ENCODE measurements around the gene TPK1. TPM values are rescaled to one million over a fixed set of nuclear protein-coding genes. Genes with fewer than 3 reads are reported as not detected.

Gene TPK1
- total and polyA plus RNA-seq, 12 donors, result 2.9 to 10.8 (median 6.4) TPM

DNA sequence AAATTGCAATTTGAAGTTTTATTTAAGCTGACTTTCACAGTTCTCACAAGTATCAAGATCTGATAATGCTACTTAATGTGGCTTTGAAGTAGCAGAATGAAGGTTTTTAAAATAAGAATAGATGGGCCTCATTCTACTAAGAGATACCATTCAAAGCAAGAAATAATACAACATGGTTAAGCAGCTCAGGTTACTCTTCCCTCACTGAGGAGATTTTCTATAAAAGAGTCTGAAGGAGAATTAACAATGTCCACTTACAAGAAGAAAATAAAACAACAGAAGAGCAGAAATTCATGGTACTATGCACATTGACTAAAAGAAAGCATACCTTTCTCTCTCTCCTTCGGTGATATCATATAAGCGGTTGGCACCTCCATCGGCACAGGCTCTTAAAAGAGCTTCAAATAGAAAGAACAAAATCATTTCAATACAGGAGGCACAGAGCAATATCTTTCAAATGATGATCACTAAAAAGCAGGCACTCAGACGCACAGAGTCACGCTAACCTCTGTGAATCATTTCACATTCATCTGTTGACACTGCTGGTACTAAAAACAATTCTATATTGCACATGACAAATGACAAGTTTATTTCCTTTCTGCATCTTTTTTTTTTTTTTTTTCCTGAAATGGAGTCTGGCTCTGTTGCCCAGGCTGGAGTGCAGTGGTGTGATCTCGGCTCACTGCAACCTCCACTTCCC is 153.1 kb downstream of the TPK1 start:
- no peak overlapping the region for H3K4me3 ChIP-seq
- no peaks in the 10 kb centered on the region for H3K4me1 ChIP-seq
- intact Hi-C loops (cut with DNase I), result no loop called here
- TF ChIP-seq CTCF (IDR thresholded peaks at IDR 0.05), result no peak
- no peak for DNase-seq
- no peak overlapping the region for H3K27ac ChIP-seq
- H3K9me3 ChIP-seq, result no peaks in the 10 kb centered on the region
- ATAC-seq, result no peak
- H3K27me3 ChIP-seq, result no peaks in the 10 kb centered on the region
- no peaks in the 10 kb centered on the region for H3K36me3 ChIP-seq
- WGBS, 2 donors, result 95% methylated on average over 6 of the region's 6 CpGs

DNA sequence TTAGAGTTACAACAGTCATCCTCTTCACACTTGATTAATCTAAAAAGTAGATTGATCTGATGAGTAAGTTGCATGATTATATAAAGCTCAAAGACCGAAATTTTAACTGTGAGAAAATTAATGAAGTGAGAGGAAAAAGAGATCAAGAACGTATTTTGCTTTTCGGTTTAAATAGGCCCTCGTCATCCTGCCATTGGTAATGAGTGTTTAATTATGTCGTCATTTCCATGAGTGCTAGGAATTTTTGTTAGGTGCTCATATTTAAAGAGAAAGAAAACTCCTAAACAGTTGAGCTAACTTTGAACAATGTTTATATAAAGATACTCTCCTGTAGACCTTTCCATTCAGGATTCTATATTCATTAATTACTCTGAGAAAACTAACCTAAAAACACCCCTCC is 159.4 kb downstream of the TPK1 start:
- WGBS, 2 donors, result 89 to 92% methylated on average over 5 of the region's 5 CpGs
- no peaks in the 10 kb centered on the region for H3K9me3 ChIP-seq
- no peaks in the 10 kb centered on the region for H3K4me1 ChIP-seq
- no peak overlapping the region for H3K27ac ChIP-seq
- H3K27me3 ChIP-seq, result no peaks in the 10 kb centered on the region
- TF ChIP-seq CTCF (IDR thresholded peaks at IDR 0.05), result no peak
- H3K4me3 ChIP-seq, result no peak overlapping the region
- ATAC-seq (no peak), DNase-seq (no peak)
- H3K36me3 ChIP-seq, result no peaks in the 10 kb centered on the region
- intact Hi-C loops (cut with DNase I), result no loop called here

GRCh38 chr7:144674550-144674949 is 161.3 kb downstream of the TPK1 start:
- no peaks in the 10 kb centered on the region for H3K36me3 ChIP-seq
- H3K27me3 ChIP-seq, result no peaks in the 10 kb centered on the region
- no peak overlapping the region for H3K4me3 ChIP-seq
- intact Hi-C loops (cut with DNase I), result no loop called here
- no peaks in the 10 kb centered on the region for H3K4me1 ChIP-seq
- H3K9me3 ChIP-seq, result no peaks in the 10 kb centered on the region
- H3K27ac ChIP-seq, result no peak overlapping the region
- TF ChIP-seq CTCF (IDR thresholded peaks at IDR 0.05), result no peak
- no peak for ATAC-seq
- DNase-seq, result no peak

DNA sequence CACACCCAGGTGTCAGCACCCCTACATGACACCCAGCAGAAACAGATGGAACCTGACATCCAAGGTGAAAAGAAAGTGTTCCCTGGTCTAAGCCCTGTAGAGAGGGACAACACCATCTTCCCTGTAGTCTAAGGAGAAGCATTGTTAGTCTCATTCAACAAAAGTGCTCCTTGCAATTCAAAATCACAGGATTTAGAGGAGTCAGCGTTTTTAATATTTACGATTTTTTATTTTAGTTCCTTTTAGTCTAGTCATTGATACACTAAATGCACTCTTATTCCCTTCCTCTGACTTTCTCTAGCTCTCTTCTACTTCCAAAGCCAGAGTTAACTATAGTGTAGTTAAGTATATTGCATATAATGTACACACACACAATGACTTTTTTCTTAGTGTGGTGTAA is 163.0 kb downstream of the TPK1 start:
- no peaks in the 10 kb centered on the region for H3K9me3 ChIP-seq
- no peaks in the 10 kb centered on the region for H3K4me1 ChIP-seq
- no peaks in the 10 kb centered on the region for H3K36me3 ChIP-seq
- DNase-seq (no peak), ATAC-seq (no peak)
- no peak overlapping the region for H3K4me3 ChIP-seq
- no peak overlapping the region for H3K27ac ChIP-seq
- intact Hi-C loops (cut with DNase I), result no loop called here
- 88 to 90% methylated on average over 2 of the region's 2 CpGs for WGBS, 2 donors
- no peak for TF ChIP-seq CTCF (IDR thresholded peaks at IDR 0.05)
- H3K27me3 ChIP-seq, result no peaks in the 10 kb centered on the region

All from heart right ventricle (tissue), 16 donors.